ENCODE results near the gene FBRS. TPM values are rescaled to one million over a fixed set of nuclear protein-coding genes. Genes with fewer than 3 reads are reported as not detected.

The FBRS gene
- total and polyA plus RNA-seq, 2 of the 8 experiments (the other 6 are each of a cell fraction or from before 2014, with no cell fraction given) = 2.4 to 13.9 TPM

- Histone ChIP-seq H2AFZ (ENCODE audit: low read length) (no peak overlapping the region), H3K23me2 (ENCODE audit: low read depth, low read length) (no peaks in the 10 kb centered on the region), H3K56ac (replicated peaks; ENCODE audit: insufficient read length, low read depth, low read length) (no peak overlapping the region), H3K23ac (ENCODE audit: insufficient read length) (no peak overlapping the region), H2BK120ac (replicated peaks; ENCODE audit: low read depth, low read length) (no peak overlapping the region), H2BK5ac (ENCODE audit: low read depth, low read length) (no peak overlapping the region), H3K14ac (ENCODE audit: insufficient read length) (no peak overlapping the region), H3K9me3 (ENCODE audit: insufficient read depth in 2 of 2, low read depth in 1 of 2, low read length in 1 of 2) (no peaks in the 10 kb centered on the region), H3K36me3 (ENCODE audit: control insufficient read depth in 2 of 4, insufficient read depth in 4 of 4, low read length in 3 of 4) (peaks cover 0 to 10% (median 0%) of the 10 kb centered on the region in 4 experiments; a peak in 4 of 8 replicates), H2BK12ac (ENCODE audit: low read depth, low read length) (no peak overlapping the region), H3K27me3 (replicated peaks in 1 of 4; ENCODE audit: control insufficient read depth in 3 of 4, extremely low read depth in 1 of 4, insufficient read depth in 3 of 4, low read length in 3 of 4) (peaks cover 52 to 96% (median 79%) of the 10 kb centered on the region in 4 experiments), H4K8ac (ENCODE audit: extremely low read depth, insufficient read depth, low read length) (no peak overlapping the region), H3K4me2 (ENCODE audit: insufficient read depth in 1 of 2, low read depth in 2 of 2, low read length in 2 of 2) (no peak overlapping the region), H3K79me1 (ENCODE audit: low read depth, low read length) (no peaks in the 10 kb centered on the region), H4K20me1 (replicated peaks in 1 of 2; ENCODE audit: control insufficient read depth in 1 of 2, insufficient read depth in 2 of 2, low read length in 2 of 2) (peaks cover 12 to 38% of the 10 kb centered on the region in 2 experiments), H2AK5ac (ENCODE audit: low read depth, low read length) (no peak overlapping the region), H3K4me3 (ENCODE audit: extremely low read depth in 1 of 4, insufficient read depth in 2 of 4, low read depth in 3 of 4, low read length in 4 of 4) (no peak overlapping the region), H3K4ac (replicated peaks; ENCODE audit: insufficient read length, low read depth, low read length) (no peak overlapping the region), H3K9ac (replicated peaks in 1 of 4; ENCODE audit: extremely low read depth in 1 of 4, low read depth in 3 of 4, low read length in 3 of 4) (no peak overlapping the region), H3K27ac (ENCODE audit: low read depth, low read length) (no peak overlapping the region), H4K5ac (ENCODE audit: insufficient read length, low read depth, low read length) (no peak overlapping the region), H2BK20ac (ENCODE audit: low read length) (no peak overlapping the region), H3K18ac (ENCODE audit: extremely low read depth, low read length) (no peak overlapping the region), H4K91ac (replicated peaks; ENCODE audit: insufficient read length, low read length) (no peak overlapping the region), H2BK15ac (ENCODE audit: low read length) (no peak overlapping the region), H3K79me2 (ENCODE audit: control insufficient read depth in 1 of 2, insufficient read depth in 2 of 2, low read length in 2 of 2) (no peaks in the 10 kb centered on the region), H3K4me1 (replicated peaks in 1 of 4; ENCODE audit: control insufficient read depth in 3 of 4, insufficient read depth in 4 of 4, low read length in 3 of 4) (no peaks in the 10 kb centered on the region)
- 88% methylated on average over 14 of the region's 14 CpGs; no CpG with 5 or more reads in 1 of the 2 experiments for WGBS, 2 experiments (ENCODE audit: extremely low coverage in 1 of 2, insufficient coverage in 1 of 2, insufficient read length in 1 of 2, insufficient replicate concordance in 2 of 2, low coverage in 1 of 2, low lambda C conversion rate in 2 of 2, missing lambda C conversion rate in 1 of 2)
- FAIRE-seq (no peak), DNase-seq (ENCODE audit: low read depth in 1 of 2, low spot score in 2 of 2) (no peak)
- TF ChIP-seq SP1 (IDR thresholded peaks at IDR 0.05; ENCODE audit: low read depth, low read length) = no peak
- TF ChIP-seq, protein P1, sequence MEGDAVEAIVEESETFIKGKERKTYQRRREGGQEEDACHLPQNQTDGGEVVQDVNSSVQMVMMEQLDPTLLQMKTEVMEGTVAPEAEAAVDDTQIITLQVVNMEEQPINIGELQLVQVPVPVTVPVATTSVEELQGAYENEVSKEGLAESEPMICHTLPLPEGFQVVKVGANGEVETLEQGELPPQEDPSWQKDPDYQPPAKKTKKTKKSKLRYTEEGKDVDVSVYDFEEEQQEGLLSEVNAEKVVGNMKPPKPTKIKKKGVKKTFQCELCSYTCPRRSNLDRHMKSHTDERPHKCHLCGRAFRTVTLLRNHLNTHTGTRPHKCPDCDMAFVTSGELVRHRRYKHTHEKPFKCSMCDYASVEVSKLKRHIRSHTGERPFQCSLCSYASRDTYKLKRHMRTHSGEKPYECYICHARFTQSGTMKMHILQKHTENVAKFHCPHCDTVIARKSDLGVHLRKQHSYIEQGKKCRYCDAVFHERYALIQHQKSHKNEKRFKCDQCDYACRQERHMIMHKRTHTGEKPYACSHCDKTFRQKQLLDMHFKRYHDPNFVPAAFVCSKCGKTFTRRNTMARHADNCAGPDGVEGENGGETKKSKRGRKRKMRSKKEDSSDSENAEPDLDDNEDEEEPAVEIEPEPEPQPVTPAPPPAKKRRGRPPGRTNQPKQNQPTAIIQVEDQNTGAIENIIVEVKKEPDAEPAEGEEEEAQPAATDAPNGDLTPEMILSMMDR (IDR thresholded peaks at IDR 0.05; ENCODE audit: control extremely low read depth in 1 of 3, insufficient read depth in 1 of 3, low read depth in 1 of 3, low read length in 3 of 3) = peak in 1 of 3 experiments; percentile 13; a peak in 1 of 4 replicates
- POLR2A ChIA-PET (ENCODE audit: partially characterized antibody) = interaction anchor here (1.6 to 1.8 kb wide), 2 partner anchors 8 to 9 kb away, joined by 4 to 5 read pairs; no protein-coding TSS in a partner anchor
- CTCF ChIA-PET (ENCODE audit: partially characterized antibody) = interaction anchor here (2.5 kb wide), 1 partner anchor 24 kb away, joined by 9 read pairs; no protein-coding TSS in a partner anchor
Measured at GRCh38 chr16:30669903-30670824, 11.9 kb downstream of the FBRS start.
